ENCODE results near the gene URB1.

The URB1 gene

DNA sequence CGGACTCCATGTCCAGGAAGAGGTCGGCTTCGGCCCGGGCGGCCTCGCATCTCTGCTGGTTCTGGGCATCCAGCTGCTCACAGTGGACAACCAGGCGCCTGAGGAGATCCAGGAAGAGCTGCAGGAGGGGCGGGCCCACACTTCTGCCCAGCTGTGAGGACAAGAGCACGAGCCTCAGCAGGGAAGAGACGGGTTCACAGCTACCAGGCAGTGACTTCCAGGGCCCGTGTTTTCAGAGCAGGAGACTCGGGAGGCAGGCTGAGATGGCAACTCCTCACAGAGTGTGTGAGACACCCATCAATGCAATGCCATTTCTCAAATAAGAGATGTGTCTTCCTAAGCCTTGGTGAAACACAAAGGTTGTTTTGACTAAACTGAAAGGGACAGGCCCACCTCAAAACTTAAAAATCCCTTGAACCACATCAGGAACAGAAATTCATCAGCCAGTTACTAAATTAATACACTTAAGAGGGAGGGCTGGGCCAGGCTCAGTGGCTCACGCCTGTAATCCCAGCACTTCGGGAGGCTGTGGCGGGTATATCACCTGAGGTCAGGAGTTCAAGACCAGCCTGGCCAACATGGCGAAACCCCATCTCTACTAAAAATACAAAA, 43.4 kb downstream of the URB1 start:
- TF ChIP-seq, protein P1, sequence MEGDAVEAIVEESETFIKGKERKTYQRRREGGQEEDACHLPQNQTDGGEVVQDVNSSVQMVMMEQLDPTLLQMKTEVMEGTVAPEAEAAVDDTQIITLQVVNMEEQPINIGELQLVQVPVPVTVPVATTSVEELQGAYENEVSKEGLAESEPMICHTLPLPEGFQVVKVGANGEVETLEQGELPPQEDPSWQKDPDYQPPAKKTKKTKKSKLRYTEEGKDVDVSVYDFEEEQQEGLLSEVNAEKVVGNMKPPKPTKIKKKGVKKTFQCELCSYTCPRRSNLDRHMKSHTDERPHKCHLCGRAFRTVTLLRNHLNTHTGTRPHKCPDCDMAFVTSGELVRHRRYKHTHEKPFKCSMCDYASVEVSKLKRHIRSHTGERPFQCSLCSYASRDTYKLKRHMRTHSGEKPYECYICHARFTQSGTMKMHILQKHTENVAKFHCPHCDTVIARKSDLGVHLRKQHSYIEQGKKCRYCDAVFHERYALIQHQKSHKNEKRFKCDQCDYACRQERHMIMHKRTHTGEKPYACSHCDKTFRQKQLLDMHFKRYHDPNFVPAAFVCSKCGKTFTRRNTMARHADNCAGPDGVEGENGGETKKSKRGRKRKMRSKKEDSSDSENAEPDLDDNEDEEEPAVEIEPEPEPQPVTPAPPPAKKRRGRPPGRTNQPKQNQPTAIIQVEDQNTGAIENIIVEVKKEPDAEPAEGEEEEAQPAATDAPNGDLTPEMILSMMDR (conservative IDR thresholded peaks at IDR 0.05; ENCODE audit: low read length) = no peak
- H3K4me3 ChIP-seq (ENCODE audit: low read length) = no peak overlapping the region
- no peak for DNase-seq (ENCODE audit: low read depth)

DNA sequence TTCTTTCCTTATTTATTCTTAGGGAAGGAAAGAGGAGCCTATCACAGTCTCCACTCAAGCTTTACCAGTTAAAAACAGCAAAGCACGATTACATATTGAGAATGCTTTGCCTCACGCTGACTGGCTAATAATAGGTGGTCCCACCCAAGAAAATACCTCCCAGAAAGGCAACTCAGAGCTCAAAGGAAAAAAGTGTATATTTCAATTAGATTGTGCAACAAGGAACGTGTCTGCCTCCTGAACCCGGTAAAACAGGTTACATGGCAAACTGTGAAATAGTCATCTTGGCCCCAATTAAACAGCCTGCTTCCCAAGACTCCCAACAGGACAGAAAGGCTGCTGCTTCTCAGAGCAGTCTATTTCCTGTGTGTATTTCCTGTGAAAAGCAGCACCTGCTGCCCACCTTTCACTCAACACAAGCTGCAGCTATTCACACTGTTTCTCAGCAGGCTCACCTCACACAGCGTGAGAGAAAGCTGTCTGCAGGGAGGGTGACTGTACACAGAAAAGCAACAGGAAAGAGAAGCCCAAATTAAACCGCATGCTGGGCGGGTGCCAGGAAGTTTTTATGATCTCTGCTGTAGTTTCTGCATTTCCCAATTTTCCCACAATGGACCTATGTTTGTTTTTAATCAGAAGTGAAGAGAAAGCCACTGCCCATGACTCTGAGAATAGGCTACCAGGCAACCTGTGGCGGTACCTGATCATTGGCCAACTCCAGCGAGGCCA, 44.0 kb downstream of the URB1 start:
- TF ChIP-seq, protein P1 (conservative IDR thresholded peaks at IDR 0.05; ENCODE audit: low read length) = no peak
- no peak for DNase-seq (ENCODE audit: low read depth)
- H3K4me3 ChIP-seq (ENCODE audit: low read length) = no peak overlapping the region

DNA sequence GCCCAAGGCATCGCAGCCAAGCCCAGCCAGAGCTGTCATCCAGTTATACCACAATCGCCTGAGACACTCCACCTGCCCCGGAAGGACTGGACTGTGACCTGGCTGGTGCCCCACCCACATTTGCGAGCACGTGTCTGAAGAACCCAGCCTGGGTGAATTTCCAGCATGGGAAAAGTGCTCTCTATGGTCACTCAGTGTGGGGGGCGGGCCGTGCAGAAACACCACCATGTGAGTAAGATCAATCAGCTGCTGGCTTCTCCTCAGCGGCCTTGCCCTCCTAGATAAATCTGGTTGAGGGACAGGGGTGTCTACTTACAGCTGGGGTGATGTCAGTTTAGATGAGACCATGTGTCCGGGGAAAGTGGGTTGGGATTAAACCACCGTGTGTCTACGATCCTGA, 44.8 kb downstream of the URB1 start:
- TF ChIP-seq, protein P1 (conservative IDR thresholded peaks at IDR 0.05; ENCODE audit: low read length) = no peak
- no peak overlapping the region for H3K4me3 ChIP-seq (ENCODE audit: low read length)
- no peak for DNase-seq (ENCODE audit: low read depth)

DNA sequence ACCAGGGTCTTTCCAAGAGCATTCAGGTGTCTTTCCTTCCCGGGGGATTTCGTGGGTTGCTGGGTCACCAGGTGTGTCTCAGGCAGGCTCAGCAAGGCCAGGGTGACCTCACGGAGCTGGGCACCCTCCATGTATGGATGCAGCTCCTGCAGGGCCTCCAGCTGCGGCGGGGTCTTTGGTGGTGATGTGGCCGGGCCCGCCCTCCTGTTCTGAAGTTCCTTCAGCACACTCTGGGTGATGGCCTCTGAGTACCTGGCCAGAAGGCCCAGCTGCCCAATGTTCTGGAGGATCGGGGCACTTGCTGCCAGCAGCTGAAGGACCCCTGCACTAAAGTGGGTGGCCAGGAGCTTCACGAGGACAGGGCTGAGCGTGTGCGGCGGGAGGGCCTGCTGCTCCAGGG, 45.5 kb downstream of the URB1 start:
- no peak overlapping the region for H3K4me3 ChIP-seq (ENCODE audit: low read length)
- DNase-seq (ENCODE audit: low read depth) = no peak
- TF ChIP-seq, protein P1 (conservative IDR thresholded peaks at IDR 0.05; ENCODE audit: low read length) = no peak

DNA sequence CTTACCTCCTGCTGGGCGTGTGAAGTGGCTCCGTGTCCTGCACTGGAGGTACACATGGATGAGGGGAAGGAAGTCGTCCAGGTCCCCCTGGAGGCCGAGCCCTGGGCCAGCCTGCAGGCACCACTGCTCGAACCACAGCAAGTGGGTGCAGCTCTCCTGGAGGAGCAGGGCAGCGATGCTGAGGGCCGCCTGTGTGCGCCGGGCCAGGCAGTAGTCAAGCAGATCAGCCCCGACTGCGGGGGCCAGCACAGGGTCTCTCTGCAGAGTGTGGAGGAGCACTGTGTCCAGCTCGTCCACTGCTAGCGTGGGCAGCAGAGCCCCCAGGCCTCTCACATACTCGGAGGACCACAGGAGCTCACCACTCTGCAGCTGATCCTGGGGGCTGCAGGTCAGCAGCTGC, 45.9 kb downstream of the URB1 start:
- no peak for DNase-seq (ENCODE audit: low read depth)
- TF ChIP-seq, protein P1 (conservative IDR thresholded peaks at IDR 0.05; ENCODE audit: low read length) = no peak
- H3K4me3 ChIP-seq (ENCODE audit: low read length) = no peak overlapping the region

DNA sequence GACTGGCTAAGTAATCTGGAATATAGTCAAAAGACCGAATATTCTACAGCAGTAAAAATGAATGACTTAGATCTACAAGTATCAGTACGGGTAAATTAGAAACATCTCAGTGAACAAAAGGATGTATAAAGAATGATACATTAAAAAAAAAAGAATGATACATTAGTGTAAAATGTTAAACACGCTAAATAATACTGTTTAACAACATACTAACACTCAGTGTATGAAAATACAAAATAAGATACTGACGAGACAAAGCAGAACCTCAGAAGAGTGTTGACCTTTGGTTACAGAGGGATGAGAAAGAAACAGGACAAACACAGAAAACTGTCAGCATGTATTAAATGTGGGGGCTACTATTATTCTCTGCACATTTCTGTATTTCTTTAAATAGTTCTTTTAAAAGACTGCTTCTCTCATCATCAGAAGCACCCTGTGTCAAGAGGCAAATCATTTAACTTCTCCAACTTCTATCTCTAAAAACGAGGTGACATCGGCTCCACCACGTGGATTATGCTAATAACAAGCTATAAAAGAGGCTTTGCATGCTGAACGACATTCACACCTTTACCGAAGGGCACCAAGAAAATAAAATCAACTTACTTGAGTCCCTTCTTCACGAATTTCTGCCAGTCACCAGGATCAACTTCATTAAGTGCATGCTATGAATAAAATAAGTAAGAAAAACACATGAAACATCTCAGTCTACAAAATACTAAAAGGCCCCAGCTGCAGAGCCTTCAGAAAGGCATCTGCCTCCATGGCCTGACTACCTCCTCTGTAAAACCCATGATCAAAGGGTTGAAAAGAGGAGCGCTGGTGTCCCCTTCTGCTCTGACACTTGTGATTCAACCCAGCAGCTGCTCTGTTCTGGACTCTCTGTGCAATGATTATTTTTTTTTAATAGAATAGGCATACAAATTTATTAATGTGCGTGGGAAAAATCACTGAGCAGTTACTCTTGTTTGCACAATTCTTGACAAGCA, 51.7 kb downstream of the URB1 start:
- DNase-seq (ENCODE audit: low read depth) = no peak
- TF ChIP-seq, protein P1 (conservative IDR thresholded peaks at IDR 0.05; ENCODE audit: low read length) = no peak
- H3K4me3 ChIP-seq (ENCODE audit: low read length) = no peak overlapping the region
